Kidney (tissue), 14 donors: ENCODE measurements around the gene ZBTB21. TPM values are rescaled to one million over a fixed set of nuclear protein-coding genes. Genes with fewer than 3 reads are reported as not detected.

ENCODE experiments used
- DNase-seq, 5 donors: peaks; one replicate each; pipeline ENCODE4 v3.0.0-alpha.2; 2013 to 2020
- FAIRE-seq: peaks from 2 replicates; lab custom pipeline; 2012; peaks lifted over from hg19 to GRCh38; lab: Jason Lieb, UNC
- H3K27ac ChIP-seq, 2 donors: one replicate each; pipeline ENCODE4 v1.7.0; 2013; ENCODE audit warnings: low read depth in 2 of 2, low read length in 2 of 2, inconsistent platforms in 1 of 2
- H3K27me3 ChIP-seq: one replicate; pipeline ENCODE4 v1.7.1; 2013; ENCODE audit warnings: low read length, inconsistent platforms; ENCODE audit not compliant: control insufficient read depth, insufficient read depth
- H3K36me3 ChIP-seq, 3 donors: one replicate each; pipeline versions ENCODE4 v1.7.0 to v1.7.1; 2013; ENCODE audit warnings: low read length in 3 of 3, control low read depth in 1 of 3, inconsistent platforms in 1 of 3; ENCODE audit not compliant: insufficient read depth in 3 of 3, control insufficient read depth in 2 of 3
- H3K4me1 ChIP-seq, 3 donors: one replicate each; pipeline versions ENCODE4 v1.7.0 to v1.7.1; 2013; ENCODE audit warnings: low read length in 3 of 3, inconsistent platforms in 1 of 3, low read depth in 1 of 3; ENCODE audit not compliant: control insufficient read depth in 2 of 3, insufficient read depth in 2 of 3
- H3K4me3 ChIP-seq, 3 donors: one replicate each; pipeline versions ENCODE4 v1.7.0 to v1.8.1; 2013; ENCODE audit warnings: low read length in 3 of 3, control low read depth in 1 of 3, inconsistent platforms in 1 of 3
- H3K9ac ChIP-seq, 3 donors: one replicate each; pipeline versions ENCODE4 v1.7.0 to v1.7.1; 2013; ENCODE audit warnings: low read length in 3 of 3, control low read depth in 1 of 3, inconsistent platforms in 1 of 3
- H3K9me3 ChIP-seq, 3 donors: one replicate each; pipeline versions ENCODE4 v1.7.0 to v1.7.1; 2013; ENCODE audit warnings: low read length in 3 of 3, control low read depth in 1 of 3, inconsistent platforms in 1 of 3; ENCODE audit not compliant: control insufficient read depth in 2 of 3, insufficient read depth in 1 of 3
- intact Hi-C: fragments of 100-400 bp; cut with DNase I; formaldehyde crosslinking; loops from one replicate; pipeline ENCODE4 v1.11.1; 2022
- polyA plus RNA-seq: library from polyadenylated mRNA; stranded (reverse); fragments of 350-450 nt; fragmentation: Illumina TruSeq; extraction: RNeasy Lipid Tissue Mini Kit (QIAGEN cat#74804); gene quantifications from one replicate; pipeline ENCODE4 v1.2.3, GENCODE V29; 2014; ENCODE audit warnings: low read depth, low replicate concordance; ENCODE audit not compliant: insufficient read depth
- total RNA-seq: library from RNA; stranded (reverse); fragmentation: NEBNext Ultra II Directional; extraction: Animal tissue kit (Norgen Biotek cat#: 25700); gene quantifications from one replicate; pipeline ENCODE4 v1.2.1, GENCODE V29; 2021
- TF ChIP-seq, protein P1 (sequence below): IDR thresholded peaks from 3 replicates; pipeline ENCODE4 v1.5.1; 2012; ENCODE audit warnings: mild to moderate bottlenecking, moderate library complexity, borderline replicate concordance; ENCODE audit not compliant: insufficient read depth; ENCODE audit errors: extremely low read depth
- donor health status: control.
- donor health status: control.
- donor health status: control.
- donor health status: control.
- donor health status: control.
- donor health status: DM: yes; HTN: yes; CAD: no.
- donor health status: Normal renal cell carcinoma (clear cell type).

ZBTB21 gene
- total and polyA plus RNA-seq, 2 donors from 2014 or later = 2.3 to 16.0 TPM

DNA sequence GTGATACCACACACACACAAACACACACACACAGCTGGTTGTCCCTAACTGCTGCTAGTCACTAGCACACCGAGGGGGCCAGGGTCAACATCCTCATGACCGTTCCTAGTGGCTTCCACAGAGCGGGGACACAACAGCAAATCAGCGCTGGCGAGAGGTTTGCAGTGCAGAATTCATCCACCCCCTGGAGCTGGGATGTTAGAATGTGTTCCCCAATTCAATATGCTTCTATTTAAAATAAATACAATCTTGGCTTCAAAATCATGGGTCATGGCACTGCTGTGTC lies 40.1 kb downstream of the ZBTB21 start:
- Histone ChIP-seq H3K27me3 (no peaks in the 10 kb centered on the region), H3K4me3 (no peak overlapping the region), H3K9me3 (no peaks in the 10 kb centered on the region), H3K27ac (no peak overlapping the region), H3K9ac (no peak overlapping the region), H3K36me3 (no peaks in the 10 kb centered on the region), H3K4me1 (peaks cover 0 to 4% (median 0%) of the 10 kb centered on the region in 3 donors)
- TF ChIP-seq, protein P1, sequence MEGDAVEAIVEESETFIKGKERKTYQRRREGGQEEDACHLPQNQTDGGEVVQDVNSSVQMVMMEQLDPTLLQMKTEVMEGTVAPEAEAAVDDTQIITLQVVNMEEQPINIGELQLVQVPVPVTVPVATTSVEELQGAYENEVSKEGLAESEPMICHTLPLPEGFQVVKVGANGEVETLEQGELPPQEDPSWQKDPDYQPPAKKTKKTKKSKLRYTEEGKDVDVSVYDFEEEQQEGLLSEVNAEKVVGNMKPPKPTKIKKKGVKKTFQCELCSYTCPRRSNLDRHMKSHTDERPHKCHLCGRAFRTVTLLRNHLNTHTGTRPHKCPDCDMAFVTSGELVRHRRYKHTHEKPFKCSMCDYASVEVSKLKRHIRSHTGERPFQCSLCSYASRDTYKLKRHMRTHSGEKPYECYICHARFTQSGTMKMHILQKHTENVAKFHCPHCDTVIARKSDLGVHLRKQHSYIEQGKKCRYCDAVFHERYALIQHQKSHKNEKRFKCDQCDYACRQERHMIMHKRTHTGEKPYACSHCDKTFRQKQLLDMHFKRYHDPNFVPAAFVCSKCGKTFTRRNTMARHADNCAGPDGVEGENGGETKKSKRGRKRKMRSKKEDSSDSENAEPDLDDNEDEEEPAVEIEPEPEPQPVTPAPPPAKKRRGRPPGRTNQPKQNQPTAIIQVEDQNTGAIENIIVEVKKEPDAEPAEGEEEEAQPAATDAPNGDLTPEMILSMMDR = no peak
- intact Hi-C loops = no loop called here
- DNase-seq (no peak), FAIRE-seq (no peak)

DNA sequence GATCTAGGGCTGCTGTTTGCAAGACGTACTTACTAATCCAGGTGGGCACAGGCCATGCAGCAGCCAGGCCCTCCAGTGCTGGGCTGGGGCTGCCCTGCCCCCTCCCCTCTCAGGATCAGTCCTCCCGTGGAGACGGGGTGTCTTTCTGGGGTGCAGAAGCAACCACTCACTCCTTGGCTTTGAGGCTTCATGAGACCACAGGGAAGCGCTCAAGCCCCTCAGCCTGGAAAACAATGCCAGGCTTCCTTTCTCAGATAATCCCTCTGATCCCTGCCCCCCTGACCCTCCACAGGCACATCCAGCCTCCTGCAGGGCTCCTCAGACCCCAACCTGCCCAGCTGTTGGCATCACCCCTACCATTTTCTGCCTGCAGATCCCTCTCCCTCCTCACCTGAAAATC lies 42.5 kb downstream of the ZBTB21 start:
- TF ChIP-seq, protein P1 = no peak
- Histone ChIP-seq H3K4me3 (no peak overlapping the region), H3K9me3 (no peaks in the 10 kb centered on the region), H3K9ac (no peak overlapping the region), H3K27ac (no peak overlapping the region), H3K4me1 (peaks cover 0 to 4% (median 0%) of the 10 kb centered on the region in 3 donors), H3K27me3 (no peaks in the 10 kb centered on the region), H3K36me3 (no peaks in the 10 kb centered on the region)
- intact Hi-C loops = no loop called here
- no peak for DNase-seq
- no peak for FAIRE-seq

DNA sequence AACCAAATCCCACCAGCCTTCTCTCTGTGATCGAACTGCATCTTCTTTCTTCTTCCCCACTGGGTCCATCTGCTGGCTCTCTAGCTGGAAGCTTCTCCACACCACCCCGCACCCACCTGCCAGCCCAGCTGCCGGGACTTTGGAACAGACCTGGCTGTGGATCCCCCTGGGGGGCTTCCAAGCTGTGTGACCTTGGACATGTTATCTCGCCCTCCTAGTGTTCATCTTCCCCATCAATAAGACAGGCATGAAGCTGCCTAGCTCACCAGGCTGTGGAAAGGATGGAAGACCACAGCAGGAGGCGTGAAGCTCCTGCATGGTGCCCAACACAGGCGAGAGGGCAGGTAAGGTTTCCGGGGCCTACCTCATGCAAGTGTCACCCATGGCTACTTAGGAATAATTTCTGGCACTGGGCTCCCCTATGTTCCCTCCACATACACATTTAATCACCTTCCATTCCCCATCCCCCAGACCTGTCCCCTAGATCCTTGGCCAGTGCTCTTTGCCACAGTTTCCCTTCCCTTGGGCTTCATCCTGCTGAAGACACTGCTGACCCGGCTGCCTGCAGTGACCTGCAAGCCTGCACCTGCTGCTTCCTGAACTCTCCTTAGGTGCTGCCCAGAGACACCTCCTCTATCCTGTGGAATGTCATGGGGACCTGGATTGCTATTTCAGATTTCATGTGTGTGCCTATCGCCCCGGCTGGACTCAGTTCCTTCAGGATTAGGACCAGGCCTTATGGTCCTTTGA lies 43.1 kb downstream of the ZBTB21 start:
- H3K36me3 ChIP-seq = no peaks in the 10 kb centered on the region
- FAIRE-seq (no peak), DNase-seq (peak in 1 of 5 donors; percentile 34)
- no peaks in the 10 kb centered on the region for H3K9me3 ChIP-seq
- TF ChIP-seq, protein P1 = no peak
- H3K4me3 ChIP-seq = no peak overlapping the region
- no peak overlapping the region for H3K9ac ChIP-seq
- peaks cover 0 to 4% (median 0%) of the 10 kb centered on the region in 3 donors for H3K4me1 ChIP-seq
- intact Hi-C loops = no loop called here
- no peaks in the 10 kb centered on the region for H3K27me3 ChIP-seq
- no peak overlapping the region for H3K27ac ChIP-seq
